HT-29 (cell line): ENCODE measurements around the gene EPHB1. TPM values are rescaled to one million over a fixed set of nuclear protein-coding genes. Genes with fewer than 3 reads are reported as not detected.

Source experiments
- DNase-seq: peaks from one replicate; pipeline ENCODE4 v3.0.0-alpha.2; 2015; ENCODE audit warnings: low spot score
- total RNA-seq: library from RNA; depleted of rRNA; stranded (reverse); fragments of >200 nt; shearing (Covaris generic); gene quantifications from 2 replicates; pipeline ENCODE4 v1.2.3, GENCODE V29; 2014

The EPHB1 gene
- total RNA-seq, 1 experiment from 2014 or later, result not detected

- DNase-seq, result no peak
These were observed 85.4 kb downstream of the EPHB1 start for GRCh38 chr3:134880431-134880830.

GRCh38 chr3:134881305-134881704 is 86.2 kb downstream of the EPHB1 start:
- no peak for DNase-seq

GRCh38 chr3:134883697-134884385 is 88.8 kb downstream of the EPHB1 start:
- DNase-seq, result no peak

GRCh38 chr3:134885877-134886621 is 91.0 kb downstream of the EPHB1 start:
- DNase-seq, result peak; percentile 3

GRCh38 chr3:134886991-134887390 is 91.9 kb downstream of the EPHB1 start:
- no peak for DNase-seq

- DNase-seq, result no peak
These were observed 92.5 kb downstream of the EPHB1 start for GRCh38 chr3:134887536-134887935.

GRCh38 chr3:134892326-134892725 is 97.3 kb downstream of the EPHB1 start:
- DNase-seq, result no peak

GRCh38 chr3:134892761-134893160 is 97.7 kb downstream of the EPHB1 start:
- DNase-seq, result no peak

- no peak for DNase-seq
These were observed 99.5 kb downstream of the EPHB1 start for GRCh38 chr3:134894533-134894932.

GRCh38 chr3:134895181-134895580 is 100.1 kb downstream of the EPHB1 start:
- no peak for DNase-seq

GRCh38 chr3:134896141-134896540 is 101.1 kb downstream of the EPHB1 start:
- no peak for DNase-seq

- DNase-seq, result no peak
These were observed 101.6 kb downstream of the EPHB1 start for GRCh38 chr3:134896696-134897095.

GRCh38 chr3:134897391-134898141 is 102.5 kb downstream of the EPHB1 start:
- no peak for DNase-seq

GRCh38 chr3:134898181-134898754 is 103.2 kb downstream of the EPHB1 start:
- DNase-seq, result no peak

- no peak for DNase-seq
These were observed 104.7 kb downstream of the EPHB1 start for GRCh38 chr3:134899786-134900185.

- DNase-seq, result no peak
These were observed 105.4 kb downstream of the EPHB1 start for GRCh38 chr3:134900482-134900881.

GRCh38 chr3:134901461-134901860 is 106.4 kb downstream of the EPHB1 start:
- DNase-seq, result no peak

GRCh38 chr3:134903837-134904236 is 108.8 kb downstream of the EPHB1 start:
- no peak for DNase-seq

GRCh38 chr3:134904241-134904771 is 109.2 kb downstream of the EPHB1 start:
- no peak for DNase-seq

GRCh38 chr3:134904776-134905646 is 110.0 kb downstream of the EPHB1 start:
- no peak for DNase-seq

GRCh38 chr3:134905647-134905935 is 110.5 kb downstream of the EPHB1 start:
- no peak for DNase-seq
